GM18868 (cell line): ENCODE measurements around the gene NENF.
A peak's percentile ranks its signal among the peaks of the same experiment; 100 is the strongest.
"Not testable (repeated sequence)": the region's sequence is repeated elsewhere in the genome, so short reads cannot be mapped to it uniquely, and the experiment has no call there.

Experiments
- ATAC-seq: cut with Tn5 transposase; IDR thresholded peaks from one replicate; pipeline ENCODE4 v1.9.1; 2021; ENCODE audit warnings: mild to moderate bottlenecking, moderate library complexity; ENCODE audit not compliant: unreplicated experiment

The NENF gene

GRCh38 chr1:212457740-212458338, 25.1 kb downstream of the NENF start:
- ATAC-seq = no peak

- no peak for ATAC-seq
These were observed 26.1 kb downstream of the NENF start for GRCh38 chr1:212458817-212459216.

- ATAC-seq = no peak
These were observed 26.9 kb downstream of the NENF start for GRCh38 chr1:212459656-212460055.

GRCh38 chr1:212460376-212460775, 27.7 kb downstream of the NENF start:
- no peak for ATAC-seq

GRCh38 chr1:212461916-212462660, 29.4 kb downstream of the NENF start:
- no peak for ATAC-seq

DNA sequence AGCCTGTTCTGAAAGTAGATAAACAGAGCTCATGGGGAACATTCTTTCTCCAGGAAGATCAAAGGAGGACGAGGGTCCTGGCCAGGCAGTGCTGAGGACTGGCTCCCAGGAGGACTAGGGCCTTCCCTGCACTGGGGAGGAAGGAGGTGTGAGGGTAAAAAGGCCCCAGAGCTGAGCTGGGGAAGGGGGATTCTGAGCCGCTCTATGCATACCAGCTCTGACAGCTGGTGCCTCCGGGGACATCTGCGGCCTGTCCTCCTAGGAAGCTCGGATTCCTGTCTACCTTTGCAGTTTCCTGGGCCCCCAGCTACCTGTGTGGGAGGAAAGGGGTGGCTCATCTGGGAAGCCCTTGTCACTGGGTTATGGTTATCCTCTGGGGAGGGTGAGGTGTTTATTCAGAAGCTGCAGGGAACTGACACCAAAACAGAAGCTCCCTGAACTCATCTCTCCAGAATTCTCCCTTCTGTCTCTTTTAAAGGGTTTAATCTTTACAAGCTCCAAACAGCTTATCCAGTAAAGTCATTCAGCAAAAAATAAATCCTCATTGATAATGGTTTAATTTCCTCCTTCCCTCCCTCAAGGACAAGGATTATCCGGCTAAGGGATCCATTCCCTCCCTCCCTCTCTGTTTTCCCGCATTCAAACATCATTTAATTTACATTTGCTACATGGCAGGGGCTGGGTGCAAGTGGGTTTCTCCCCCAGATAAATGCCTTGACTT, 31.0 kb downstream of the NENF start:
- ATAC-seq = no peak

DNA sequence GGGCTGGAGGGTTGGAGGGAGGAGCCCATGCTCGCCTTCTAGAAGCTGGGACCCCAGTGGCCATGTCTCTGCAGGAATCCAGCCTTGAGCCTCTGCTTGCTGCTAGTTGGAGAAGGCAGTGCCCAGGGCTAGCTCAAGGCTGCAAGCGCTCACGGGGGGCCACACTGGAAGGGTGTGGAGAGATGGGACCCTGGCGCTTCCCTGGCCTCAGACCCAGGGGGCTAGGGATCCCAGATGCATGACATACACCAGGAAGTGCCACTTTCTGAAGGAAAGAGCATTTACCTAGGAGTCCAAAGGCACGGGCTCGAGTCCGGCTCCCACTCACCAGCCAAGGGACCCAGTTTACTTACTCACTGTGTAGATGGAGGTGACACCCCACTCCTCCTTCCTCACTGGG, 32.6 kb downstream of the NENF start:
- ATAC-seq = no peak

GRCh38 chr1:212466437-212466836, 33.7 kb downstream of the NENF start:
- no peak for ATAC-seq

DNA sequence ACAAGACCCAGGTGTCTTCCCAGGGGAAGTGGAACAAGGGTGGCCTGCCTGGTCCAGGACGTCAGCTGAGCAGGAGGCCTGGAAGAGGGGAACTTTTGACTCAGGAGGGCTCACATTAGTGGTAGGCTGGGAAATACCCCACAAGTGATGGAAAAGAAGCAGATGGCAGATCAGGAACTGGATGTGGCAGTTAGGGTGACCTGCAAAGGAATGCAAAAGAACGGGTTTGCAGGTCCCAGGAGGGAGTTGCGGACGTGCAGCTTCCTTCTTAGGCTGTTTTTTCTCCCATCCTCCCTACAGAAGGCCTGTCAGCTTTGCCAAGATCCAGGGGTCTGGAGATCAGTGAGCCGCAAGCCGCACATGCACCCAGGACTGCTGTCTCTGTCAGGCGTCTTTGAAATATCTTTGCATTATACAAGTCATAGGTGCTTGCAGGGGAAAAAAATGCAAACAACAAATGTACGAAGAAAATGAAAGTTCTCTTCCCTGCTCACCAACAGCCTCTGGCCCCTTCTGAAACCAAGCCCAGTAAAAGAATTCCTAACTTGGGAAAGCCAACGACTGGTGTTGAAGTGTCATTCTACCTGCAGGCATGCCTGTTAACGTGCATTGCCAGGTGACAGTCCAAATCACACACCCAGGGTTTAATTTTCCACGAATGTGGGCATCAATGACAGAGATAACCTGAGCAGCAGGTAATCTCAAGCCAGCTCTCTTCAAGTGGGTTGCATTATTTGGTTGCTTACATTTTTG, 34.4 kb downstream of the NENF start:
- ATAC-seq = no peak

DNA sequence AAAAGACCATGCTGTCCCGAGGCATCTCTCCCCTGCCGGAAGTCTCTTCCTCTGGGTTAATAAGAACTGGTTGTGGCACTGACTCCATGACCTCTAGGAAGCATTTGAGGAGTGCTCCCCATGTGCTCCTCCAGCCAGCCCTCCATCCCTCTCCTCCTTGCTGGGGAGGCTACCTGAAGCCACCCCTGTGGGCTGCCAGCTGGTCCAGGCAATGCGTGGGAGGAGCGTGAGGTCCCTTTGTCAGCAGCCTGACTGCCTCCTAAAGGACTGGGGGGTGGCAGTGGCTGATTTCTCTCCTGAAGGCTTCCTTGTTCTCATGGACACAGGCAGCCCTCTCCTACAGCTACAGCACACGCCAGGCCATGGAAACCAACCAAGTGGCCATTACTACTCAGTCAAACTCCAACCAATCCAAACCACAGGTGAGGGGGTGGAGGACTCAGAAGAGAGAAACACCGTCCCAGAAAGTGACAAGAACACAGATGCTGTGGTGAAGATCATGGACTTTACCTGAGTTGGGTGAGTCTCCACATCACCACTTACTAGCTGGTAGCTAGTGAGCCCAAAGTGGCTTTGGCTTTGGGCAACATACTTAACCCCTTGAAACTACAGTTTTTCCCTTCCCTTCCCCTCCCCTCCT, 35.2 kb downstream of the NENF start:
- no peak for ATAC-seq

- ATAC-seq = no peak
These were observed 37.3 kb downstream of the NENF start for GRCh38 chr1:212470059-212470458.

DNA sequence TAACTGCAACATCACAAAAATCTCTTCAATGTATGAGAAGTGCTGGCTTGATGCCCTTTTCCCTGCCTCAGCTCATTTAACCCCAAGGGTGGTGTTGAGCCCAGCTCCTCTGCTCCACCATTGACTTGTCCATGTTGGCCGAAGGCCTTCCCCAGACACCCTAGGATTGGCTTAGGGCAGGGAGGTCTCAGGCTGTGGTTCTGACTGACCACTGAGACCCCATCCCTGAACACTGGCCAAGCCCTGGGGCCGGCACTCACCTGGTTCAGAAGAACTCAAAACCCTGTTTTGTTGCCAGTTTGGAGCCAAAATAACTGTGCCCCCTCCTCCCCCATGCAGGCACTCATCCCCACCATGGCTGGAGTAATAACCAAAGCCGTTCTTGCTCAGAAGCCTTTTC, 38.6 kb downstream of the NENF start:
- ATAC-seq = no peak

GRCh38 chr1:212471891-212472675, 39.4 kb downstream of the NENF start:
- no peak for ATAC-seq

GRCh38 chr1:212473729-212474128, 41.0 kb downstream of the NENF start:
- no peak for ATAC-seq

GRCh38 chr1:212475151-212475550, 42.4 kb downstream of the NENF start:
- ATAC-seq = no peak

DNA sequence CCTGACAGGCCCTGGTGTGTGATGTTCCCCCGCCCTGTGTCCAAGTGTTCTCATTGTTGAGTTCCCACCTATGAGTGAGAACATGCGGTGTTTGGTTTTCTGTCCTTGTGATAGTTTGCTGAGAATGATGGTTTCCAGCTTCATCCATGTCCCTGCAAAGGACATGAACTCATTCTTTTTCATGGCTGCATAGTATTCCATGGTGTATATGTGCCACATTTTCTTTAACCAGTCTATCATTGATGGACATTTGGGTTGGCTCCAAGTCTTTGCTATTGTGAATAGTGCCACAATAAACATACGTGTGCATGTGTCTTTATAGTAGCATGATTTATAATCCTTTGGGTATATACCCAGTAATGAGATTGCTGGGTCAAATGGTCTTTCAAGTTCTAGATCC, 43.1 kb downstream of the NENF start:
- ATAC-seq = not testable (repeated sequence)

DNA sequence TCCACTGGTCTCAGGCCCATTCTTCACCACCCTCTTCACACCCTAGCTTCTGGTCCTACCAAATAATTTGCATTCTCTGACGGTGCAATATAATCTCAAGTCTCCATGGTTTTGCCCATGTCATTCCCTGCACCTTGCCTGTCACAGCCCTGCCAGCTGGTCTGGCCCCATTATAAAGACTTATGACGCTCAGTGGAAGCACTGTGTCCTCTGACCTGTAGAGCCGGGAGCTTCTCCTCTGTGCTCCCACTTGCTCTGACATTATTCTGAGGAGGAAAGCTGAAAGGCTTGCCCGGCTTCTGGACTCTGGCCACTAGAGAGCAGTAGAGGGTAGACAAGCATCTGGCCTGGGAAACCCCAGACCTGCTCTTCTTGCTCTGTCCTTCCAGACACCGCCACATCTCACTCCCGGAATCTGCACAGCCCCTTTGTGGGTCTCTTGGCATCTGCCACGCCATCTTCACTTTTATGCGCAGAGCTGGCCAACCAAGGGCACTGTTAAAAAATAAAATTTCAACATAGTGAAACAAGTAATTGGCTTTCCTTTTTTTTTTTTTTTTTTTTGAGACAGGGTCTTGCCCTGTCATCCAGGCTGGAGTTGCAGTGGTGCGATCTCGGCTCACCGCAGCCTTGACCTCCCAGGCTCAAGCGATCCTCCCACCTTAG, 44.4 kb downstream of the NENF start:
- ATAC-seq = peak; percentile 93

GRCh38 chr1:212477680-212478466, 45.2 kb downstream of the NENF start:
- no peak for ATAC-seq
